ENCODE results near the gene CRISP2.
"Not testable (repeated sequence)": the region's sequence is repeated elsewhere in the genome, so short reads cannot be mapped to it uniquely, and the experiment has no call there.

Gene CRISP2

DNA sequence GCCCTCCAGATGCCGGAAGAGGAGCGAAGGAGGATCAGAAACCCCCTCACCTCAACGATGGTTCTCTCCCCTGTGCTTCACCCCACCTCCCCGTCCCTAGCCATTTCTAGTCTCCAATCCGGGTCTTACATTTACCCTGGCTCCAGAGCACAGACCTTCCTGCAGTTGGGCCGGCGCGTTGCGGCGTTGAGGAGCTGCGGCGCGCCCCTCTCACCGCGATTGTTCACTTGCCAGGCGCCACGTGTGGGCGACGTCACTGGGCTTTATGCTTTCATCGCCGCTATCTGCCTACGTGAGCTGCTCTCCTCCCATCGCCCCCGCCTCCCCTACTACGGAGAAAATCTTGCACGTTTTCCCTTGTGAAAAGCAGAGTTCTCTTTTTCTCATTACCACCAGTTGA is at the start of gene CRISP2:
Gene CRISP2, minus strand, starts transcription at position 198 of the 400 bp plus-strand sequence. CDS start 4,347 bp downstream, outside the sequence.
- DNase-seq = no peak

- DNase-seq = no peak
Observed at GRCh38 chr6:49744259-49744658, 30.9 kb upstream of the CRISP2 start, which contains the start of gene CRISP3. CRISP3 (minus strand) TSS chr6:49744388; CDS start chr6:49744367, 21 bp downstream.

DNA sequence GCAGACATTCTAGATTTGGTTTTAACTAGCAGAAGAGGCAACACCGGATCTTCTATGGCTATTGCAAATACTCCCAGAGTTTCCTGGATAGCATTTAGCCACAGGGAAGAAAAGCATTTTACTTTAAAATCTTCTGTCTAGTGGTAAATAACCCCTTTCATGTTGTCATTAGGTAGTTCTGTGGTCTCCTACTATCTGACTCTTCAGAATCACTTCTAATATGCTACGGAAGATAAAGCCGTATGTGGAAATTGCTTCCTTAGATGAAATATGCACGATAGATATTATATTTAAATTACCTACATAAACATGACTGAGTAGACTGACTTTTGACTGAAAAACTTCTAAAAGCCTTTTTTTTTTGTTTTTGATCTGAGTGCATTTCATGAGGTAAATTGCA is 30.1 kb upstream of the CRISP2 start:
- no peak for DNase-seq

GRCh38 chr6:49739423-49739822 is 26.1 kb upstream of the CRISP2 start:
- DNase-seq = no peak

DNA sequence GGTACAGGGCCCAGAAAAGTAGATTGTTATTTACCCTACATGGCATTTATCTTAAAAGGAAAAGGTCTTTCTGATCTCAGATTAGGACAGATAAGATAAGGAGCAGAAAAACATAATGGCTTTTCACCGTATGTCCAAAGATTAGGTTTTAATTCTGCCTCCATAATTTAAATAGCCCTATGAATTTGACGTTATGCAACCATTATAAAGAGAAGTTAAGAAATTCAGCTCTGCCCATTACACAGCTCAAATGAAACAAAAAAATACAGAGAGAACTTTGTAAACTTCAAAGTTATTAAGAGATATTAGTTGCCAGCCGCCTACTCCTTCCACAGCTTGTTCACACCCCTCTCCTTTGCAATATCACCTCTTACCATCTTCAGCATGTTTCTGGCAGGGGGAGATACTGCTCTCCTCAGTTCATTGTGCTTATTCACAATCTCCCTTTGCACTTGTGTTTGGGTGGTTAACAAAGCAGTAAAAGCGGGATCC is 22.7 kb upstream of the CRISP2 start:
- DNase-seq = no peak

GRCh38 chr6:49733680-49734079 is 20.3 kb upstream of the CRISP2 start:
- DNase-seq = no peak

GRCh38 chr6:49732781-49733180 is 19.4 kb upstream of the CRISP2 start:
- no peak for DNase-seq

DNA sequence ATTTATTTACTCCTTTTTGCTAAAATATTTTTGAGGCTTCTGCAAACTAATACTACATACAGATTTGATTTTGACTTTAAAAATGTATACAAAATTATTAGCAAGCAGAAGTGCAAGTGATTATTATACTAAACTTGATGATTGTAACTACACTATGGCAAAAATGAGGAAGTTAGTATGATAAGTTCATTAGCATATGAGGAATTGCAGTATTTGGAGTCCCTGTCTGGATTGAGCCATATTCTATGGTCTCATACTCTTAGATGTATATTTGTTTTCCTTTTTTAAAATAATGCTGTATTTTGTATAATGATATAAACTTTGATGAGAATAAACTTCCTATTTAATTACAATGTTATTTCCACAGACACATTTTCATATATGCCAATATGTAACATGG is 16.9 kb upstream of the CRISP2 start:
- no peak for DNase-seq

- not testable (repeated sequence) for DNase-seq
Observed at GRCh38 chr6:49723917-49724316, 10.6 kb upstream of the CRISP2 start.

- no peak for DNase-seq
Observed at GRCh38 chr6:49721297-49721696, 8.0 kb upstream of the CRISP2 start.

DNA sequence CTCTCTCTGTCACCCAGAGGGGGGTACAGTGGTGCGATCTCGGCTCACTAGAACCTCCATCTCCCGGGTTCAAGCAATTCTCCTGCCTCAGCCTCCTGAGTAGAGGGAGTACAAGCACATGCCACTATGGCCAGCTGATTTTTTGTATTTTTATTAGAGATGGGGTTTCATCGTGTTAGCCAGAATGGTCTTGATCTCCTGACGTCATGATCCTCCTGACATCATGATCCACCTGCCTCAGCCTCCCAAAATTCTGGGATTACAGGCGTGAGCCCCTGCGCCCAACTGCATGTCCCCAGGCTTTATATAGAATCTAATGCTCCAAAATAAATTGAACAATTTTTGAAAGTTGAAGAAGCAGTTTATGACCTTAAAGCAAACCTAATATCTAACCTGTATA is 7.0 kb upstream of the CRISP2 start:
- DNase-seq = no peak

DNA sequence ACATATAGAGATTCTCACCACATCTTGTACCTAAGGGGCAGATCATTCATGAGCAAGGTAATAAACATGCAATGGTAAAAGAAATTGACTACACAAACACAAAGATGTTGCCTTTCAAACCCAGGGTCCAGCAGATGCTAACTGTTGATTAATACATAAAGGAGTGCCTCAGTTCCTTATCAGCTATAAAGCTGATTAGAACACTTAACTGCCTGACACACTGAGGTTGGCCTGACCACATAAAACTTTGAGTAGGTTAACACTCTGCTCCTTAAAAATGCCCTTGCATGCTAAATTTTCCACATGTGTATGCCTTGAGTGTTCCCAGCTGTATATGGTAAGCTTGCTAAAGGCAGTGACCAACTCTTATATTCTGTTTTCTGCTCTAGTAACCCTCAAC is 14.9 kb downstream of the CRISP2 start:
- no peak for DNase-seq

DNA sequence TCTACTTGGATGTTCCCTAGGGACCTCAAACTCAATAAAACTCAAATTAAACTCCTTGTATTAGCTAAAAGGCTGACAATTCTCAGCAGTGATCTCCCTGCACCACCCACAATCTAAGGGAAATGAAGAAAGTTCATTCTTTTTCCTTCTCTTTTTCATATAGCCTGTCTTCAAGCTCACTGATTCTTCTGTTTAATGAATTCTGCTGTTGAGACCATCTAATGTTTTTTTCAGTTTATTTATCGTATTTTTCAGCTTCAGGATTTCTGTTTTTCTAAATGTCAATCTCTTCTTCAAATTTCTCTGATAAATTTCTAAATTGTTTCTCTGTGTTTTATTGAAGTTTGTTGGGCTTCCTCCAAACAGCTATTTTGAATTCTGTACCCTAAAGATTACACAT is 19.8 kb downstream of the CRISP2 start:
- no peak for DNase-seq

- no peak for DNase-seq
Observed at GRCh38 chr6:49692534-49692933, 20.8 kb downstream of the CRISP2 start.

- no peak for DNase-seq
Observed at GRCh38 chr6:49676671-49677281, 36.6 kb downstream of the CRISP2 start.

DNA sequence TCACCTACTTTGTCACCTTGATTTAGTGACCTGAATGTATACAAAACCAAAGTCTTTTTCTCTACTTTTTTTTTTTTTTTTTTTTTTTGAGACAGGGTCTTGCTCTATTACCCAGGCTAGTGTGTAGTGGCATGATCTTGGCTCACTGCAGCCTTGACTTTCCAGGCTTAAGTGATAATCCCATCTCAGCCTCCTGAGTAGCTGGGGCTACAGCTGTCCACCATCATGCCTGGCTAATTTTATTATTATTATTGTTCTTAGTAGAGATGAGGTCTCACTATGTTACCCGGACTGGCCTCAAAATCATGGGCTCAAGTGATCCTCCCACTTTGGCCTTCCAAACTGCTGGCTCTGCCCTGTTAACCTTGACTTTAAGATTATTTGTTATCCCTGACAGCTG is 37.5 kb downstream of the CRISP2 start:
- no peak for DNase-seq

- DNase-seq = no peak
Observed at GRCh38 chr6:49668083-49668511, 45.2 kb downstream of the CRISP2 start.

DNA sequence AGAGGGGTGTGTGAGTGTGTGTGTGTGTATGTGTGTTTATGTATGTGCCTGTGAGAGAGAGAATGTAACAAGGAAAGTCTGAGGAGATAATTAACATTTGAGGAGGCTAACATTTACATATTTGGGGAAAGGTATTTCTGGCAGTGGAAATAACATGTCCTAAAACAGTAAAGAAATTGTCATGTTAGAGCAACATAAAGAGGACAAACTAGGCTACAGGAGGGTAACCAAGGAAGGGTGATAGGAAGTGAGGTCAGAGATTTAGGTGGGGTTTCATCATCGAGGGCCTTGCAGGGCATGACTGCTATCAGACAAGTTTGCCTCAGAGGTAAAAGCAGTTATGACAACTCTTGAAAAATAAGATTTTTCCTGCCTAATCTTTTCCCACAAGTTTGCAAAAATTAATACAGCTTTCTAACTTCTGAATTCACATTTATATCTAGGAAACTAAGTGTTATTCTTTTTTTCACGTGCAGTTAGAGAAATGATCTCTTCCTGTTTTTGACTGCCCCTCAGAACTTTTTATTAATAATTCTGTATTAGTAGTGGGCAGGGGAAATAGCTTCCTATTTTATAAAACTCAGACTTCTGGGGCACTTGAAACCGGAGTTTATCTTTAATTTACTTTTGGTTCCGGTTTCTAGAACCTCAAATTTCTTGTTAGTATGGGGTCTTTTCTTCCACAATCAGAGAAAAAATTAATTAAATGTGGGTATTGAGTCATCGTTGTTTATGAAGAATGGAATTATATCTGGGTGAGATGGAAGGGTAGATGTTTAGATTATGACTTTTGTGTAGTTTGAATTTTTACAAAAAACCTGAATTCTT is 46.2 kb downstream of the CRISP2 start:
- no peak for DNase-seq

DNA sequence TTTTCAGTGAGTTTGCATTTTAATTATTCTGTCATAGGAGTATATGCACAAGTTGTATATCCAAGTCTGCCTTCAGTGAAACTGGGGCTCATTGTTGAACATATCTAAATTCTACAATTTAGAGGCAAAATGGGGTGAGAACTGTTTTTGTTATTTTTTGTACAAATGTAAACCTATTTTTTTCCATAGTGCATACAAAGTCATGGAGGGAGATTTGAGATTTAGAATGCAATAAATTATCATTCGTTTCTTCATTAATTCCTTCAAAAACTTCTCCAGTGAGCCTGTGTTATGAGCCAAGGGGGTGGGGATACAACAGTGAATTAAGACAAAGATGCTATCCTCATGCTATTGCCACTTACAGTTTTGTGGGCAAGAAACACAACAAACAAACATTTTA is 46.9 kb downstream of the CRISP2 start:
- no peak for DNase-seq

DNA sequence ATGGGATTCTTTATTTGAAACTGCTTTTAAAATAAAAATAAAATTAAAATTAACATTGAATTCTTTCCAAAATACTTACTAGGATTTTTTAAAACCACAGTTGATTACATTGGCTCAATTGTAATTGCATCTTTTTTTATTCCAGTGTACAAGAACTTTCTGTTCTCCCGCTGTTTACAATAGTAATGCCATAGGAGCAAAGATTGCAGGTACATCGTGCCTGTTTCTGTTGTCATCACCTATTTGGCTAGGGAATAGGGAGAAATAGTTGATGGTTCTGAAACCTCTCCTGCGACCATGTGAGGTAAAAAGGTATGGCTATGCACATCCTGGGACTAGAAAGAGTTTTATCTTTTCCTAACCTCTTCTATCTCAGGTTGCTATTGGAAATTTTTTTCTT is 48.5 kb downstream of the CRISP2 start:
- no peak for DNase-seq

GRCh38 chr6:49664054-49664453 is 49.3 kb downstream of the CRISP2 start:
- DNase-seq = not testable (repeated sequence)

GRCh38 chr6:49662892-49663261 is 50.5 kb downstream of the CRISP2 start:
- no peak for DNase-seq

GRCh38 chr6:49662231-49662891 is 51.0 kb downstream of the CRISP2 start:
- no peak for DNase-seq

DNA sequence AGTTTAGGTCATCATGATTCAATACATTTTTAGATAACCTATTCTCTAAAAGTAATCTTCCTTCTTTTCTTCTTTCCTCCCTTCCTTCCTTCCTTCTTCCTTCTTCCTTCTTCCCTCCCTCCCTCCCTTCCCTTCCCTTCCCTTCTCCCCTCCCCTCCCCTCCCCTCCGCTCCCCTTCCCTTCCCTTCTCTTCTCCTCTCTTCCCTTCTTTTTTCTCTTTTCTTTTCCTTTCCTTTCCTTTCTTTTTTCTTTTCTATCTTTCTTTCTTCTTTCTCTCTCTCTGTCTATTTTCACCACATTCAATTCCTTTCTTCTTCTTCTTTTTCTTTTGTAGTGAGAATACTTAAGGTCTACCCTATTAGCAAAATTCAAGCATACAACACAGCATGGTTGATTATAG is 59.4 kb downstream of the CRISP2 start:
- DNase-seq = no peak
